ENCODE results near the gene SDK1. TPM values are rescaled to one million over a fixed set of nuclear protein-coding genes. Genes with fewer than 3 reads are reported as not detected.

The SDK1 gene
- total RNA-seq, 2 donors from 2014 or later, result 19.8 to 32.4 TPM

DNA sequence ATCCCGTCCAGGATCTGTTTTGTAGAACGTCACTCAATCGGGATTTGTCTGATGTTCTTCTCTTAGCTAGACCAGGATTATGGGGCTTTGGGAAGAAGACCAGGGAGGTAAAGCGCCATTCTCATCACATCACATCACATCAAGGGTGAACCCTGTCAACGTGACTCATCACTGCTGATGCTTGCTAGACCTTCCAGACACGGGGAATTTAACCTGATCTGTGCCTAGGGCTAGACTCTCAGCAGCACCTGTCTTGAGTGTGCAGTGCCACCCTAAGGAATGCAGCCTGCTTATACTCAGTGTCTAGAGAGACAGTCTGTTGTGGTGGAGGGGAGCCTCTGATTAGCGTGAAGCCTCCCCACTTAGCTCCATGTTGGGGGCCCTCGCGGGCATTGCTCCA, 702.5 kb downstream of the SDK1 start:
- Histone ChIP-seq H3K4me1 (no peaks in the 10 kb centered on the region), H3K36me3 (replicated peaks in 1 of 2; ENCODE audit: insufficient read depth in 1 of 2, low read depth in 2 of 2) (no peaks in the 10 kb centered on the region), H3K27ac (no peak overlapping the region), H3K4me3 (no peak overlapping the region), H3K9me3 (no peaks in the 10 kb centered on the region), H3K27me3 (no peaks in the 10 kb centered on the region)
- intact Hi-C loops (cut with DNase I), result no loop called here
- DNase-seq, result no peak
- 90% methylated on average over 9 of the region's 9 CpGs for WGBS, 2 donors
- no peak for TF ChIP-seq CTCF (IDR thresholded peaks at IDR 0.05)
- no peak for TF ChIP-seq POLR2A (IDR thresholded peaks at IDR 0.05)
- no peak for ATAC-seq

- DNase-seq (peak in 2 of 4 donors; percentile 34 to 41), ATAC-seq (no peak)
- Histone ChIP-seq H3K4me3 (no peak overlapping the region), H3K9me3 (no peaks in the 10 kb centered on the region), H3K27ac (no peak overlapping the region), H3K27me3 (no peaks in the 10 kb centered on the region), H3K36me3 (replicated peaks in 1 of 2; ENCODE audit: insufficient read depth in 1 of 2, low read depth in 2 of 2) (no peaks in the 10 kb centered on the region), H3K4me1 (no peaks in the 10 kb centered on the region)
- intact Hi-C loops (cut with DNase I), result no loop called here
- 66 to 75% methylated on average over 11 of the region's 11 CpGs for WGBS, 2 donors
- no peak for TF ChIP-seq CTCF (IDR thresholded peaks at IDR 0.05)
- TF ChIP-seq POLR2A (IDR thresholded peaks at IDR 0.05), result no peak
These were observed 705.6 kb downstream of the SDK1 start for GRCh38 chr7:4006687-4007086.

DNA sequence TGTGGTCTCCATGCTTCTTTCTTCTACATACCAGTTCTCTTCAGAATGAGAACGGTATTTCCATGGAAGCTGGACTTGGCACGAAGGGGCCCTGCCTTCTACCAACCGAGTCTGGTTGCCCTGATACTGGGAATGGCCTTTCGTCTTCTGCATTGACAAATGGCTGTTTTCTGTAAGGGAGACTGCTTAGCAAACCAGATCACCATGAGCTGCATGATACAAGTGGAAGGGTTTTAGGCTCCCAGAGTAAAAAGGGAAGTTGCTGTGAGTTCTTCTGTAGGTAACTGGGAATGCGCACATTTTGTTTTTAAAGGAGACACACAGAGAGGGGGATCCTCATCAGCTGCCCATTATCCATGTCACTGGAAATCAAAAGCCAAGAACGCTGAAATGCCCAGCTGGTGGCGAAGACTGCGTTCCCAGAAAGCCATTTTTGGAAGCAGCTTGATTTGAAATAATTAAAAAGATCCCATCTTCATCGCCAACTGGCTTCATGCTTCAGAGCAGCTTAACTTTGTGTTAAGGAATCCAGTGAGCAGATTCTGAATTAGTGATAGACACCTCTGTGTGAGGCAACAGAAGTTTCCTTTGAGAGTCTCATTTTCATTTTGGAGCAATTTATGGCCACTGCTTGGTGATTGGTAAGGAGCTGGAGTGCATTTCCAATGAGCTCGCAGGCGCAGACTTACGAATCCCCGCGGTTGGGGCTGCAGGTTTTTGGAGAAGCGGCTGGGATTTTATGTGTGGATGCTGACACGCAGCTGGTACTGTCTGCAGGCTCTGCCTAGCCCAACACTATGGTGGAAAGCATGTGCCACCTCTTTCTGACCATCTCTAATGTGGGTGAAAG, 708.4 kb downstream of the SDK1 start:
- Histone ChIP-seq H3K27ac (no peak overlapping the region), H3K4me1 (no peaks in the 10 kb centered on the region), H3K9me3 (no peaks in the 10 kb centered on the region), H3K4me3 (no peak overlapping the region), H3K36me3 (replicated peaks in 1 of 2; ENCODE audit: insufficient read depth in 1 of 2, low read depth in 2 of 2) (no peaks in the 10 kb centered on the region), H3K27me3 (no peaks in the 10 kb centered on the region)
- WGBS, 2 donors, result 89 to 90% methylated on average over 15 to 16 of the region's 16 CpGs
- intact Hi-C loops (cut with DNase I), result no loop called here
- no peak for TF ChIP-seq CTCF (IDR thresholded peaks at IDR 0.05)
- no peak for TF ChIP-seq POLR2A (IDR thresholded peaks at IDR 0.05)
- ATAC-seq (no peak), DNase-seq (no peak)

DNA sequence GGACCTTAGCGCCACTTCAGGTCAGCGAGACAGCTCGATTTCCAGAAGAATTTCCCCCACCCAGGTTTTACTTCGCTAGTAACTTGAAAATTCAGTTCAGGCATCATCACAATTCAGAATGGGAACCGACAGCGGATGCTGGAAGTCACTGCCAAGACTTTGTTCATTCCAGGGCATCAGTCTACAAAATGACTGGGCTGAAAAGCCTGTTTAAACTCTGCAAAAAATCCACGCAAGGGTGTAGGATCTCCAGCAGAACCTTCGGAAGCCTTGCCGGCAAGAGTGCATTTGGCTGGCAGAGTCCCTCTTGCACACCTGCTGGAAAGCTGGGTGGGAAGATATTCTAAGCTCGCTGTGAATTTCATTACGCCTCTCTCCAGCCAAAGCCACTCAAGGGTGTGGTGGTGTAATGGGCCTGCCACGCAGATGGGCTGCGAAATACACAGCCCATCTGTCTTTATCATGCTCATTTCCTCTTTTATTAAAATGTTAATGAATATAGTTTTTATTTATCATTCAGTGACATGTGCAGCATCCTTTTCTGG, 709.1 kb downstream of the SDK1 start:
- no peaks in the 10 kb centered on the region for H3K9me3 ChIP-seq
- no peak for ATAC-seq
- no peaks in the 10 kb centered on the region for H3K4me1 ChIP-seq
- WGBS, 2 donors, result 93 to 97% methylated on average over 13 of the region's 13 CpGs
- H3K27ac ChIP-seq, result no peak overlapping the region
- H3K4me3 ChIP-seq, result no peak overlapping the region
- intact Hi-C loops (cut with DNase I), result no loop called here
- no peaks in the 10 kb centered on the region for H3K36me3 ChIP-seq (replicated peaks in 1 of 2; ENCODE audit: insufficient read depth in 1 of 2, low read depth in 2 of 2)
- no peak for DNase-seq
- no peak for TF ChIP-seq CTCF (IDR thresholded peaks at IDR 0.05)
- TF ChIP-seq POLR2A (IDR thresholded peaks at IDR 0.05), result no peak
- no peaks in the 10 kb centered on the region for H3K27me3 ChIP-seq

Data from body of pancreas (tissue), 4 donors.